LNCaP clone FGC (cell line): Measurements from ENCODE around the gene MIER2.

Experiments used
- DNase-seq: peaks from one replicate; pipeline ENCODE4 v3.0.0-alpha.2; 2011; ENCODE audit warnings: low read depth
- H3K4me3 ChIP-seq: 2 replicates; pipeline ENCODE4 v1.5.1; 2011; ENCODE audit warnings: mild to moderate bottlenecking, low read depth, low read length, control low read depth
- TF ChIP-seq, protein P1 (sequence below): IDR thresholded peaks from 2 replicates; pipeline ENCODE4 v1.5.1; 2012; ENCODE audit warnings: mild to moderate bottlenecking; ENCODE audit not compliant: control insufficient read depth, insufficient read depth; ENCODE audit errors: extremely low read depth

Gene MIER2

DNA sequence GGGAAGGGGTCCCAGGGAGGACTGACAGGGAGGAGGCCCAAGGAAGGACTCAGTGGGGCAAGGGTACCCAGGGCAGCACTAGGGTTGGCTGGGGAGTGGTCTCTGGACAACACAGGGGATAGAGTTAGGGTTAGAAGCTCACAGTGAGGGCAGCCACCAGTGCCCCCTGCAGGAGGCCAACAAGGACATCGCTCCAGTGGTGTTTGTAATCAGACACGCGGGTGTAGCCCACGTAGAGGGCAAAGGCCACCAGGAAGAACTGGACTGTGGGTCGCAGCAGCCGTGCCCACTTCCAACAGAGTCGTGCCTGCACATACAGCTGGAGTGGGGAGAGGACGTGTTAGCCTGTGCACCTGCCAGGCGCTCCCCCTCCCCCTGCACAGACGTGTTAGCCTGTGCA is 62.6 kb downstream of the MIER2 start:
- H3K4me3 ChIP-seq: no peak overlapping the region
- TF ChIP-seq, protein P1, sequence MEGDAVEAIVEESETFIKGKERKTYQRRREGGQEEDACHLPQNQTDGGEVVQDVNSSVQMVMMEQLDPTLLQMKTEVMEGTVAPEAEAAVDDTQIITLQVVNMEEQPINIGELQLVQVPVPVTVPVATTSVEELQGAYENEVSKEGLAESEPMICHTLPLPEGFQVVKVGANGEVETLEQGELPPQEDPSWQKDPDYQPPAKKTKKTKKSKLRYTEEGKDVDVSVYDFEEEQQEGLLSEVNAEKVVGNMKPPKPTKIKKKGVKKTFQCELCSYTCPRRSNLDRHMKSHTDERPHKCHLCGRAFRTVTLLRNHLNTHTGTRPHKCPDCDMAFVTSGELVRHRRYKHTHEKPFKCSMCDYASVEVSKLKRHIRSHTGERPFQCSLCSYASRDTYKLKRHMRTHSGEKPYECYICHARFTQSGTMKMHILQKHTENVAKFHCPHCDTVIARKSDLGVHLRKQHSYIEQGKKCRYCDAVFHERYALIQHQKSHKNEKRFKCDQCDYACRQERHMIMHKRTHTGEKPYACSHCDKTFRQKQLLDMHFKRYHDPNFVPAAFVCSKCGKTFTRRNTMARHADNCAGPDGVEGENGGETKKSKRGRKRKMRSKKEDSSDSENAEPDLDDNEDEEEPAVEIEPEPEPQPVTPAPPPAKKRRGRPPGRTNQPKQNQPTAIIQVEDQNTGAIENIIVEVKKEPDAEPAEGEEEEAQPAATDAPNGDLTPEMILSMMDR: no peak
- no peak for DNase-seq

DNA sequence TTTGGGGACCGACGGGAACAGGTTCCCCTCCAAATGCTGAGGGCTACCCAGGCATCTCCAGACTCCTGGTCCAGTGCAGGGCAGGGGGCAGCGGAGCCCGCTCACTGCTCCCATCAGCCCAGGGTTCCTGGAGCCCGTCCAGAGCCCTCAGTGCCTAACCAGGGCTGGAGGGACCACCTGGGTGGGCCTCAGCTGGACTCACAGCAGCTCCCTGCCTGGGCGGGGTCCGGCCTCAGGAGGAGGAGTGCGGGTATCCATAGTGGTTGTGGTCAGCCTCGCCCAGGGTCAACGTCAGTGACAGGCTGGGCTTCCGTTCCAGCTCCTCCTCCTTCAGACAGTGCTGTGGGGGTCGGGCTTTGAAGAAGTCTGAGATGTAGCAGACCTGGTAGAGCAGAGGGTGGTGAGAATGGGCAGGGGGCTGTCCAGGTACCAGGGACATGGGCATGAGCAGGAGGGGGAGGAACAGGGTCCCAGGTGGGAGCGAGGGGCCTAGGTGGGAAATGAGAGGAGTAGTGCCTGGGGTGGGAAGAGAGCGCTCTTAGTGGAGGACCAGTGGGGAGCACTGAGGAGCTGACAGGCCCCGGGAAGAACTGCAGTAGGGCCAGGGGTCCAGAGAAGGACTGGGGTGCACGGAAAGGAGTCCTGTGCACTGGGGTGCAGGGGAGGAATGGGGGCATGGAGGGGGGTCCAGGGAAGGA is 63.3 kb downstream of the MIER2 start:
- TF ChIP-seq, protein P1: no peak
- no peak for DNase-seq
- H3K4me3 ChIP-seq: no peak overlapping the region

DNA sequence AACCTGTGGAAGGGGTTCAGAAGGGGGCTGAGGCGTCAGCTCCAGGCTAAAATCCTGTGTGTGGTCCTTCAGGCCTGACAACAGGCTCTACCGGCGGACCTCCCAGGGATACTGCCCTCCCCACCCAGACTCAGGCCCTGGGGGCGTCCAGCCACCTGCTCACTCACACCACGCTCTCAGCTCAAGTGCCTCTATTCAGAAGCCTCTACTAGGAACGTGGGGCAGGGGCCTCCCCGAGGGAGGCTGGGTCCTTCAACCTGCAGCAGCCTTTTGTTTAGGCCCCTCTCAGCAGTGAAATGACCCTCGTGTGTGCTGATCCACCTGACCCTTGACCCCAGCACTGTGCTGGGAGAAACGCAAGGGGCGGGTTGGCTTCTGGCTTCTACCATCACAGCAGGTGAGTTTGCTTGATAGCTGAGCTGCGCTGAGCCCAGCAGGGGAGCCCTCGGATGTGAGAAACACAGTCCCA is 64.0 kb downstream of the MIER2 start:
- H3K4me3 ChIP-seq: no peak overlapping the region
- TF ChIP-seq, protein P1: no peak
- DNase-seq: no peak

DNA sequence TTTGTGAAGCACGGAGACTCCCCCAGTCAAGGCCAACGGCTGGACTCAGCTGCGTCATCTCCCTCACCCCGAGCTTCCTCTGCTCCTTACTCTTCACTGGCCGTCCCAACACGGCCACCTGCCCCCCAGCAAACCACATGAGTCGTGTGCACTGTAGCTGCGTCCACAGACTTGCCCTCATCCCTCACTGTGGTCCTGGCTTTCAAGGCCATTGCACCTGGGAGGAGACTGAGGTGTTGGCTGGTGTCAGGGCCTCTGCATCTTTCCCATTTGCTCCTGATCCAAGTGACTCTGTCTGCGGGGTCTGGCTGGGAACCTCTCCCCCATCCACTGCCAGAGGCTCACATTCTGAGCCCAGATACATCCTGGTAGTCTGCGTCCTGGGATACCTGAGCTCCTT is 64.9 kb downstream of the MIER2 start:
- no peak overlapping the region for H3K4me3 ChIP-seq
- no peak for DNase-seq
- TF ChIP-seq, protein P1: no peak

DNA sequence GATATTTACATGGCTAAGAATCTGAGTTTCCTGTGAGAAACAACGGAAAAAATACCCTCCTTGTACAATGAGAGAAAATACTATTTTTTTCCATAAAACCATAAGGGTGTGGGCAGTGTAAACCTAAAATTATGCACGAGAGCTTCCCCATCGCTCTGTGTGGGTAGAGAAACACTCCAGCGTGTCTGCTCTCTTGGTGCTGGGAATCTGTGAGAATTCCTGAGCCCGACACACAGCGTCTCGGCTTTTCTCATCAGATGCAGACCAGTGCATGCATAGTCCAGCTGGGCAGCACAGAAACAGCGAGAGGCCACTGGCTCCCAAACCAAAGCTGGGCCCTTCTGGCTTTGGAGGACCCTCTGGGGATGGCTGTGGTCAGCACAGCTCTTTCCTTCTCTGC is 65.4 kb downstream of the MIER2 start:
- H3K4me3 ChIP-seq: no peak overlapping the region
- no peak for DNase-seq
- TF ChIP-seq, protein P1: no peak

DNA sequence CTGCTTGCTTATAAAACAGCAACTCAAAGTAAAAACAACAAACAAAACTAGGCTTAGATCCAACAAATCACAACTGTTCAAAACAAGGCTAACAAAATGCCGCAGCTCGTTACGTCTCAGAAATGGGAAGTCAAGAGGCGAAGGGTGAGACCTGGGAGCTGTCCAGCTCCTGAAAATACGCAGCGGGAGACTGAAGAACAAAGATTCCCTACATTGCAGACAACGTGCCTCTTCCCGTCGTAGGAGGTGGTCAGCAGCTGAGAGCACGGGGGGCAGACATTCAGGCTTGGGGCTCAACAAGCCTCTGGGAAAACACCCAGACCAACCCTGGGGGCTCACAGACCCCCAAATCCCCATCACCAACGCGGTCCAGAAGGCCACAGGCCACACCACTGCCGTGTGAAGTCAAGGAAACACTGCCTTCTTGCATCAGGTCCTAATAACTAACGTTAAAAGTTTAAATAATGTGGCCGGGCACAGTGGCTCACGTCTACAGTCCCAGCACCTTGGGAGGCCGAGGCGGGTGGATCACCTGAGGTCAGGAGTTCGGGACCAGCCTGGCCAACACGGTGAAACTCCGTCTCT is 66.9 kb downstream of the MIER2 start:
- TF ChIP-seq, protein P1: no peak
- peak; percentile 15 for DNase-seq
- H3K4me3 ChIP-seq: no peak overlapping the region
